Measurements from ENCODE around the gene UBA1. TPM values are rescaled to one million over a fixed set of nuclear protein-coding genes. Genes with fewer than 3 reads are reported as not detected.

UBA1 gene
- total RNA-seq, 1 donor from 2014 or later: 170 TPM

DNA sequence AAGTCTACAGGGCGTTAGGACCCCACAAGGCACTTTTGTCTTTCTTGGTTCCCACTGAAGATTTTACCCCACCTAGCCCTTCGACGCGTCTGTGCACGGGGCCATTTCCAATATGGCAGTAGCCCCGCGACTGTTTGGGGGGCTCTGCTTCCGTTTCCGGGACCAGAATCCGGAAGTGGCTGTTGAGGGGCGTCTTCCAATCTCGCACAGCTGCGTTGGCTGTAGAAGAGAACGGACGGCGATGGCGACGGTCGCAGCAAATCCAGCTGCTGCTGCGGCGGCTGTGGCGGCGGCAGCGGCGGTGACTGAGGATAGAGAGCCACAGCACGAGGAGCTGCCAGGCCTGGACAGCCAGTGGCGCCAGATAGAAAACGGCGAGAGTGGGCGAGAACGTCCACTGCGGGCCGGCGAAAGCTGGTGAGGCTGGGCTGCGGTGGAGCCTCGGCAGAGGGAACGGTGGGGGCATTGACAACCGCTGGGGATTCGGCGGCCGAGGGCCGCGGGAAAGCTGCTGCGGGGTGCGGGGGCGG lies 39.2 kb downstream of the UBA1 start, which contains the start of gene USP11:
Gene USP11, plus strand, starts transcription at position 207 of the 530 bp plus-strand sequence. Its CDS starts 35 bp downstream, at position 242.
- H3K27me3 ChIP-seq (ENCODE audit: control insufficient read depth, insufficient read depth, low read length): peaks cover 2% of the 10 kb centered on the region
- peaks cover 1% of the 10 kb centered on the region for H3K36me3 ChIP-seq (ENCODE audit: control insufficient read depth, insufficient read depth, low read length)
- TF ChIP-seq, protein P1, sequence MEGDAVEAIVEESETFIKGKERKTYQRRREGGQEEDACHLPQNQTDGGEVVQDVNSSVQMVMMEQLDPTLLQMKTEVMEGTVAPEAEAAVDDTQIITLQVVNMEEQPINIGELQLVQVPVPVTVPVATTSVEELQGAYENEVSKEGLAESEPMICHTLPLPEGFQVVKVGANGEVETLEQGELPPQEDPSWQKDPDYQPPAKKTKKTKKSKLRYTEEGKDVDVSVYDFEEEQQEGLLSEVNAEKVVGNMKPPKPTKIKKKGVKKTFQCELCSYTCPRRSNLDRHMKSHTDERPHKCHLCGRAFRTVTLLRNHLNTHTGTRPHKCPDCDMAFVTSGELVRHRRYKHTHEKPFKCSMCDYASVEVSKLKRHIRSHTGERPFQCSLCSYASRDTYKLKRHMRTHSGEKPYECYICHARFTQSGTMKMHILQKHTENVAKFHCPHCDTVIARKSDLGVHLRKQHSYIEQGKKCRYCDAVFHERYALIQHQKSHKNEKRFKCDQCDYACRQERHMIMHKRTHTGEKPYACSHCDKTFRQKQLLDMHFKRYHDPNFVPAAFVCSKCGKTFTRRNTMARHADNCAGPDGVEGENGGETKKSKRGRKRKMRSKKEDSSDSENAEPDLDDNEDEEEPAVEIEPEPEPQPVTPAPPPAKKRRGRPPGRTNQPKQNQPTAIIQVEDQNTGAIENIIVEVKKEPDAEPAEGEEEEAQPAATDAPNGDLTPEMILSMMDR (IDR thresholded peaks at IDR 0.05; ENCODE audit: insufficient read depth, low read length, poor library complexity, severe bottlenecking): no peak
- no peak for DNase-seq (ENCODE audit: low read depth)
- H3K4me3 ChIP-seq (ENCODE audit: low read depth, low read length): peak within 1 kb of the TSS; percentile 51

DNA sequence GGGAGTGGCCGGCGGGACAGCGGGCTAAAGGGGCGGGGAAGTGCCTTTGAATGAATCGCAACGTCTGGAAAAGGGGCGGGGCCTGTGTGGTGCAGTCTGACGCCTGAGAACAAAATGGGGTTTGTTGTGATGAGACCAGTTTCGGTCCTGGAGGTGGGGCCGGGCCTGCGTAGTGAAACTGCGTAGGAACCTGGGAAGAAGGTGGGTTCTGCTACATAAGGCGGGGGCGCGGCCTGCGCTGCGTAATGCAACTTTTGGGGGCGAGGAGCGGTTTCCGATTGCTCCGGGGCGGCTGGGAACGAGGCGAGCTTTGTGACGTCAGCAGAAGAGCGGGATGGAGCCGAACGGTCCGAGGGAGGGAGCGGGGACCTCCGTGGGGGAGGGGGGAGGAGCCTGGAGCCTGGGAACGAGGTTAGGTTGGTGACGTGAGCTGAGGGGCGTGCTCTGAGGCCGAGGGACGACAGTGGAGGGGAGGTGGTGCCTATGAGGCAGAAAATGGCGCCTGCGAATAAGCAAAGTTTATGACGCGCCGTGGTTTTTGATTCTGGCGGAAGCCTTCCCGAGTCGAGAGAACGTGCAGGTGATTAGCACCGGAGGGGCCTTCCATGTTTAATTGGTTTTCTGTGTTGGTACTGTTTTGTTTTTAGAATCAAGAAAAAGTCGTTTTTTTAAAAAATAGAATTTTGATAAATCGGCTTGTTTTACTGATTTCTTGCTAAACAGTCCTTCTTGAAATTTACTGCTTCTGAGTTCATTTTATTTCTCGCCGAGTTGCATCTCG lies 39.9 kb downstream of the UBA1 start:
- TF ChIP-seq, protein P1 (IDR thresholded peaks at IDR 0.05; ENCODE audit: insufficient read depth, low read length, poor library complexity, severe bottlenecking): no peak

DNA sequence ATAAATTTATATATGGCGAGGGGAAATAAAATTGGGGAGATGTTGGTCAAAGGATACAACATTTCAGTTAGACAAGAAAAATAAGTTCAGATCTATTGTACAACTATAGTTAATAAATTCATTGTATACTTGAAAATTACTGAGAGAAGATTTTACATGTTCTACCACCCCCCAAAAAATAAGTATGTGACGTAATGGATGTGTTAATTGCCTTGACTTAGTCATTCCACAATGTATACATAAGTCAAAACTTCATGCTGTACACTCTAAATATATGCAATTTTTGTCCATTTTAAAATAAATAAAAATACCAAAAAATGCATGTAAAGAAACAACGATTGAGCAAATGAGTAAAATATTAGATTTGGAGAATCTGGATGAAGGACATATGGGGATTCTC lies 41.0 kb downstream of the UBA1 start:
- no peak for DNase-seq (ENCODE audit: low read depth)
- H3K27me3 ChIP-seq (ENCODE audit: control insufficient read depth, insufficient read depth, low read length): peaks cover 6% of the 10 kb centered on the region
- H3K4me3 ChIP-seq (ENCODE audit: low read depth, low read length): peak overlapping the region; percentile 51
- TF ChIP-seq, protein P1 (IDR thresholded peaks at IDR 0.05; ENCODE audit: insufficient read depth, low read length, poor library complexity, severe bottlenecking): no peak
- no peaks in the 10 kb centered on the region for H3K36me3 ChIP-seq (ENCODE audit: control insufficient read depth, insufficient read depth, low read length)

More for the DNA sequence above, 39.9 kb downstream of the UBA1 start:
- H3K27me3 ChIP-seq (ENCODE audit: control insufficient read depth, insufficient read depth, low read length): peaks cover 1% of the 10 kb centered on the region
- DNase-seq (ENCODE audit: low read depth): peak; percentile 85
- peaks cover 1% of the 10 kb centered on the region for H3K36me3 ChIP-seq (ENCODE audit: control insufficient read depth, insufficient read depth, low read length)
- H3K4me3 ChIP-seq (ENCODE audit: low read depth, low read length): peak overlapping the region; percentile 51

GRCh38 chrX:47235691-47236103 lies 42.1 kb downstream of the UBA1 start:
- H3K4me3 ChIP-seq (ENCODE audit: low read depth, low read length): no peak overlapping the region
- TF ChIP-seq, protein P1 (IDR thresholded peaks at IDR 0.05; ENCODE audit: insufficient read depth, low read length, poor library complexity, severe bottlenecking): no peak
- H3K36me3 ChIP-seq (ENCODE audit: control insufficient read depth, insufficient read depth, low read length): no peaks in the 10 kb centered on the region
- no peak for DNase-seq (ENCODE audit: low read depth)
- peaks cover 8% of the 10 kb centered on the region for H3K27me3 ChIP-seq (ENCODE audit: control insufficient read depth, insufficient read depth, low read length)

DNA sequence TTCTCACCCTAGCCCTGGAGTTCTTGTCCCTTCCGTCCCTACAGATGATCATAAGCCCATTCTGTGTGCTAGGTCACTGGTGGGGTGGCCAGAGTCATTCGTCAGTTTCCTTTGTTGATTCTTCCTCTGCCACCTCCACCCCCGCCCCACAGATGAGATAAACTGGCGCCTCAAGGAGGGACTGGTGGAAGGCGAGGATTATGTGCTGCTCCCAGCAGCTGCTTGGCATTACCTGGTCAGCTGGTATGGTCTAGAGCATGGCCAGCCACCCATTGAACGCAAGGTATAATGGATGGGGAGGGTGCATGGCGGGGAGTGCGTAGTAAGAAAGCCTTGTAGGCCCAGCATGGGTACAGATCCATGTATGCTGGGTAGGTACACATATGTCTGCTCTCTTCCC lies 45.6 kb downstream of the UBA1 start:
- no peak overlapping the region for H3K4me3 ChIP-seq (ENCODE audit: low read depth, low read length)
- peaks cover 13% of the 10 kb centered on the region for H3K27me3 ChIP-seq (ENCODE audit: control insufficient read depth, insufficient read depth, low read length)
- no peaks in the 10 kb centered on the region for H3K36me3 ChIP-seq (ENCODE audit: control insufficient read depth, insufficient read depth, low read length)
- TF ChIP-seq, protein P1 (IDR thresholded peaks at IDR 0.05; ENCODE audit: insufficient read depth, low read length, poor library complexity, severe bottlenecking): no peak
- no peak for DNase-seq (ENCODE audit: low read depth)
